Upper lobe of left lung (tissue), 4 donors: ENCODE results near the gene TMEM91.

Experiments used
- EP300 ChIP-seq, 4 donors: sonication (generic); formaldehyde crosslinking; IDR thresholded peaks; one replicate each; pipeline ENCODE4 v1.5.1; 2017; ENCODE audit warnings: antibody characterized with exemption in 4 of 4, control low read depth in 2 of 4
- POLR2A ChIP-seq, 4 donors: fragments of 450-650 bp; IDR thresholded peaks; one replicate each; pipeline ENCODE4 v1.5.1; 2016 to 2017; ENCODE audit warnings: antibody characterized with exemption in 4 of 4, mild to moderate bottlenecking in 2 of 4
- TF ChIP-seq, protein P1 (sequence below), 6 experiments: fragments of 450-650 bp in 4 of 6; fragments of 200-600 bp in 2 of 6; sonication (generic) in 2 of 6; IDR thresholded peaks; one replicate each; pipeline ENCODE4 v1.5.1; 2016 to 2019; ENCODE audit warnings: antibody characterized with exemption in 6 of 6

GRCh38 chr19:41424335-41425173 is 48.2 kb downstream of the TMEM91 start:
- TF ChIP-seq EP300 (IDR thresholded peaks at IDR 0.05) (no peak), POLR2A (IDR thresholded peaks at IDR 0.05) (no peak)
- TF ChIP-seq, protein P1, sequence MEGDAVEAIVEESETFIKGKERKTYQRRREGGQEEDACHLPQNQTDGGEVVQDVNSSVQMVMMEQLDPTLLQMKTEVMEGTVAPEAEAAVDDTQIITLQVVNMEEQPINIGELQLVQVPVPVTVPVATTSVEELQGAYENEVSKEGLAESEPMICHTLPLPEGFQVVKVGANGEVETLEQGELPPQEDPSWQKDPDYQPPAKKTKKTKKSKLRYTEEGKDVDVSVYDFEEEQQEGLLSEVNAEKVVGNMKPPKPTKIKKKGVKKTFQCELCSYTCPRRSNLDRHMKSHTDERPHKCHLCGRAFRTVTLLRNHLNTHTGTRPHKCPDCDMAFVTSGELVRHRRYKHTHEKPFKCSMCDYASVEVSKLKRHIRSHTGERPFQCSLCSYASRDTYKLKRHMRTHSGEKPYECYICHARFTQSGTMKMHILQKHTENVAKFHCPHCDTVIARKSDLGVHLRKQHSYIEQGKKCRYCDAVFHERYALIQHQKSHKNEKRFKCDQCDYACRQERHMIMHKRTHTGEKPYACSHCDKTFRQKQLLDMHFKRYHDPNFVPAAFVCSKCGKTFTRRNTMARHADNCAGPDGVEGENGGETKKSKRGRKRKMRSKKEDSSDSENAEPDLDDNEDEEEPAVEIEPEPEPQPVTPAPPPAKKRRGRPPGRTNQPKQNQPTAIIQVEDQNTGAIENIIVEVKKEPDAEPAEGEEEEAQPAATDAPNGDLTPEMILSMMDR (IDR thresholded peaks at IDR 0.05): no peak
